ENCODE data around the gene AMN. TPM values are rescaled to one million over a fixed set of nuclear protein-coding genes. Genes with fewer than 3 reads are reported as not detected.

AMN gene
- total RNA-seq, 3 donors from 2014 or later = 1.7 to 2.2 (median 2.0) TPM

- no peaks in the 10 kb centered on the region for H3K9me3 Mint-ChIP-seq
- H3K4me1 Mint-ChIP-seq (ENCODE audit: low read depth) = peaks cover 14% of the 10 kb centered on the region
- ATAC-seq (no peak), DNase-seq (no peak)
- no peaks in the 10 kb centered on the region for H3K36me3 Mint-ChIP-seq (ENCODE audit: insufficient read depth)
- no peak overlapping the region for H3K4me3 Mint-ChIP-seq
- H3K27me3 Mint-ChIP-seq (ENCODE audit: low read depth) = no peaks in the 10 kb centered on the region
Observed at GRCh38 chr14:102948698-102949061, 26.2 kb downstream of the AMN start.

- H3K9me3 Mint-ChIP-seq = no peaks in the 10 kb centered on the region
- peak; percentile 72 to 75 for ATAC-seq
- H3K27me3 Mint-ChIP-seq (ENCODE audit: low read depth) = no peaks in the 10 kb centered on the region
- H3K4me3 Mint-ChIP-seq = no peak overlapping the region
- DNase-seq = no peak
- peaks cover 14% of the 10 kb centered on the region for H3K4me1 Mint-ChIP-seq (ENCODE audit: low read depth)
- no peaks in the 10 kb centered on the region for H3K36me3 Mint-ChIP-seq (ENCODE audit: insufficient read depth)
Observed at GRCh38 chr14:102949062-102949800, 26.8 kb downstream of the AMN start.

- Mint-ChIP-seq H3K4me1 (ENCODE audit: low read depth) (peaks cover 14% of the 10 kb centered on the region), H3K4me3 (no peak overlapping the region), H3K27me3 (ENCODE audit: low read depth) (no peaks in the 10 kb centered on the region), H3K36me3 (ENCODE audit: insufficient read depth) (no peaks in the 10 kb centered on the region), H3K9me3 (no peaks in the 10 kb centered on the region)
- no peak for ATAC-seq
- DNase-seq = no peak
Observed at GRCh38 chr14:102949801-102950451, 27.5 kb downstream of the AMN start.

GRCh38 chr14:102951034-102951433 lies 28.6 kb downstream of the AMN start:
- peaks cover 14% of the 10 kb centered on the region for H3K4me1 Mint-ChIP-seq (ENCODE audit: low read depth)
- DNase-seq = no peak
- H3K4me3 Mint-ChIP-seq = no peak overlapping the region
- H3K27me3 Mint-ChIP-seq (ENCODE audit: low read depth) = no peaks in the 10 kb centered on the region
- no peaks in the 10 kb centered on the region for H3K36me3 Mint-ChIP-seq (ENCODE audit: insufficient read depth)
- no peaks in the 10 kb centered on the region for H3K9me3 Mint-ChIP-seq
- ATAC-seq = no peak

GRCh38 chr14:102951799-102952198 lies 29.3 kb downstream of the AMN start:
- no peaks in the 10 kb centered on the region for H3K36me3 Mint-ChIP-seq (ENCODE audit: insufficient read depth)
- DNase-seq = no peak
- H3K27me3 Mint-ChIP-seq (ENCODE audit: low read depth) = no peaks in the 10 kb centered on the region
- ATAC-seq = no peak
- peaks cover 14% of the 10 kb centered on the region for H3K4me1 Mint-ChIP-seq (ENCODE audit: low read depth)
- H3K4me3 Mint-ChIP-seq = no peak overlapping the region
- H3K9me3 Mint-ChIP-seq = no peaks in the 10 kb centered on the region

GRCh38 chr14:102952276-102952675 lies 29.8 kb downstream of the AMN start:
- no peak overlapping the region for H3K4me3 Mint-ChIP-seq
- DNase-seq (no peak), ATAC-seq (no peak)
- peaks cover 11% of the 10 kb centered on the region for H3K4me1 Mint-ChIP-seq (ENCODE audit: low read depth)
- H3K36me3 Mint-ChIP-seq (ENCODE audit: insufficient read depth) = no peaks in the 10 kb centered on the region
- no peaks in the 10 kb centered on the region for H3K9me3 Mint-ChIP-seq
- H3K27me3 Mint-ChIP-seq (ENCODE audit: low read depth) = no peaks in the 10 kb centered on the region

GRCh38 chr14:102953100-102953499 lies 30.6 kb downstream of the AMN start:
- Mint-ChIP-seq H3K36me3 (ENCODE audit: insufficient read depth) (no peaks in the 10 kb centered on the region), H3K4me3 (no peak overlapping the region), H3K9me3 (no peaks in the 10 kb centered on the region), H3K27me3 (ENCODE audit: low read depth) (no peaks in the 10 kb centered on the region), H3K4me1 (ENCODE audit: low read depth) (peaks cover 10% of the 10 kb centered on the region)
- DNase-seq (no peak), ATAC-seq (no peak)

GRCh38 chr14:102954081-102954789 lies 31.8 kb downstream of the AMN start:
- Mint-ChIP-seq H3K9me3 (no peaks in the 10 kb centered on the region), H3K27me3 (ENCODE audit: low read depth) (no peaks in the 10 kb centered on the region), H3K36me3 (ENCODE audit: insufficient read depth) (no peaks in the 10 kb centered on the region), H3K4me1 (ENCODE audit: low read depth) (peaks cover 4% of the 10 kb centered on the region), H3K4me3 (no peak overlapping the region)
- ATAC-seq = no peak
- no peak for DNase-seq

GRCh38 chr14:102955636-102956408 lies 33.4 kb downstream of the AMN start:
- H3K27me3 Mint-ChIP-seq (ENCODE audit: low read depth) = no peaks in the 10 kb centered on the region
- no peaks in the 10 kb centered on the region for H3K4me1 Mint-ChIP-seq (ENCODE audit: low read depth)
- ATAC-seq (no peak), DNase-seq (no peak)
- H3K9me3 Mint-ChIP-seq = no peaks in the 10 kb centered on the region
- no peak overlapping the region for H3K4me3 Mint-ChIP-seq
- peaks cover 3% of the 10 kb centered on the region for H3K36me3 Mint-ChIP-seq (ENCODE audit: insufficient read depth)

GRCh38 chr14:102957222-102957621 lies 34.8 kb downstream of the AMN start:
- H3K27me3 Mint-ChIP-seq (ENCODE audit: low read depth) = no peaks in the 10 kb centered on the region
- ATAC-seq = no peak
- peaks cover 3% of the 10 kb centered on the region for H3K36me3 Mint-ChIP-seq (ENCODE audit: insufficient read depth)
- no peaks in the 10 kb centered on the region for H3K4me1 Mint-ChIP-seq (ENCODE audit: low read depth)
- H3K4me3 Mint-ChIP-seq = no peak overlapping the region
- no peak for DNase-seq
- H3K9me3 Mint-ChIP-seq = no peaks in the 10 kb centered on the region

- H3K36me3 Mint-ChIP-seq (ENCODE audit: insufficient read depth) = peaks cover 5% of the 10 kb centered on the region
- no peaks in the 10 kb centered on the region for H3K9me3 Mint-ChIP-seq
- no peak for ATAC-seq
- no peak overlapping the region for H3K4me3 Mint-ChIP-seq
- no peak for DNase-seq
- H3K27me3 Mint-ChIP-seq (ENCODE audit: low read depth) = no peaks in the 10 kb centered on the region
- no peaks in the 10 kb centered on the region for H3K4me1 Mint-ChIP-seq (ENCODE audit: low read depth)
Observed at GRCh38 chr14:102958461-102958860, 36.0 kb downstream of the AMN start.

- Mint-ChIP-seq H3K4me1 (ENCODE audit: low read depth) (no peaks in the 10 kb centered on the region), H3K36me3 (ENCODE audit: insufficient read depth) (peaks cover 5% of the 10 kb centered on the region), H3K27me3 (ENCODE audit: low read depth) (no peaks in the 10 kb centered on the region), H3K4me3 (no peak overlapping the region), H3K9me3 (no peaks in the 10 kb centered on the region)
- DNase-seq = no peak
- ATAC-seq = no peak
Observed at GRCh38 chr14:102962111-102962627, 39.7 kb downstream of the AMN start.

- H3K27me3 Mint-ChIP-seq (ENCODE audit: low read depth) = no peaks in the 10 kb centered on the region
Observed at GRCh38 chr14:102964152-102964730, 41.8 kb downstream of the AMN start.

GRCh38 chr14:102965282-102965681 lies 42.8 kb downstream of the AMN start:
- Mint-ChIP-seq H3K4me3 (no peak overlapping the region), H3K27me3 (ENCODE audit: low read depth) (no peaks in the 10 kb centered on the region), H3K9me3 (no peaks in the 10 kb centered on the region), H3K36me3 (ENCODE audit: insufficient read depth) (peaks cover 2% of the 10 kb centered on the region), H3K4me1 (ENCODE audit: low read depth) (no peaks in the 10 kb centered on the region)
- DNase-seq (no peak), ATAC-seq (no peak)

More at GRCh38 chr14:102964152-102964730, 41.8 kb downstream of the AMN start:
- DNase-seq = no peak
- Mint-ChIP-seq H3K4me1 (ENCODE audit: low read depth) (no peaks in the 10 kb centered on the region), H3K4me3 (no peak overlapping the region), H3K36me3 (ENCODE audit: insufficient read depth) (peaks cover 5% of the 10 kb centered on the region), H3K9me3 (no peaks in the 10 kb centered on the region)
- no peak for ATAC-seq
